Peyer's patch (tissue), 4 donors: Measurements from ENCODE around the gene MIOS.

Source experiments
- POLR2A ChIP-seq, 2 donors: fragments of 450-650 bp; IDR thresholded peaks; one replicate each; pipeline ENCODE4 v1.5.1; 2017; ENCODE audit warnings: antibody characterized with exemption in 2 of 2, mild to moderate bottlenecking in 2 of 2, moderate library complexity in 2 of 2
- TF ChIP-seq, protein P1 (sequence below), 6 experiments: fragments of 450-650 bp in 4 of 6; fragments of 200-600 bp in 2 of 6; sonication (generic) in 1 of 6; IDR thresholded peaks; one replicate each; pipeline ENCODE4 v1.5.1; 2017 to 2019; ENCODE audit warnings: antibody characterized with exemption in 6 of 6, mild to moderate bottlenecking in 3 of 6, moderate library complexity in 1 of 6

DNA sequence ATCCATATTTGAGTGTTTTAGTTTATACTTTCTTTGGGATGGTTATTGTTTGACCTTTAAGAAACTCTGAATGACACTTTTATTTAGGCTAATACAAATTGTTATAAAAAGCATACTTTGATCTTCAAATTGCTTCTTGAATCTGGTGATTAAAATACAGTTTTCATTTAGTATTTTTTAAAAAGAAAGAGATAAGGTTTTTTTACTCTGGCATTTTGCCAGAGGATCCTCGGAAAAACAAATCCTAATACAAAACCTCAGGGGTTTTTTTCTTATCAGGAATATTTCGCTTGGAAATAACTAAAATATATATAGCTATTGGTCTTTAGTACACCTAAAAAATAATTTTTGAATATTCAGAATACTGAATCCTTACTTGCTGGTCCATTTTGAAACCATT is 17.0 kb downstream of the MIOS start:
- TF ChIP-seq, protein P1, sequence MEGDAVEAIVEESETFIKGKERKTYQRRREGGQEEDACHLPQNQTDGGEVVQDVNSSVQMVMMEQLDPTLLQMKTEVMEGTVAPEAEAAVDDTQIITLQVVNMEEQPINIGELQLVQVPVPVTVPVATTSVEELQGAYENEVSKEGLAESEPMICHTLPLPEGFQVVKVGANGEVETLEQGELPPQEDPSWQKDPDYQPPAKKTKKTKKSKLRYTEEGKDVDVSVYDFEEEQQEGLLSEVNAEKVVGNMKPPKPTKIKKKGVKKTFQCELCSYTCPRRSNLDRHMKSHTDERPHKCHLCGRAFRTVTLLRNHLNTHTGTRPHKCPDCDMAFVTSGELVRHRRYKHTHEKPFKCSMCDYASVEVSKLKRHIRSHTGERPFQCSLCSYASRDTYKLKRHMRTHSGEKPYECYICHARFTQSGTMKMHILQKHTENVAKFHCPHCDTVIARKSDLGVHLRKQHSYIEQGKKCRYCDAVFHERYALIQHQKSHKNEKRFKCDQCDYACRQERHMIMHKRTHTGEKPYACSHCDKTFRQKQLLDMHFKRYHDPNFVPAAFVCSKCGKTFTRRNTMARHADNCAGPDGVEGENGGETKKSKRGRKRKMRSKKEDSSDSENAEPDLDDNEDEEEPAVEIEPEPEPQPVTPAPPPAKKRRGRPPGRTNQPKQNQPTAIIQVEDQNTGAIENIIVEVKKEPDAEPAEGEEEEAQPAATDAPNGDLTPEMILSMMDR (IDR thresholded peaks at IDR 0.05) = no peak
- no peak for TF ChIP-seq POLR2A (IDR thresholded peaks at IDR 0.05)
